Esophagus muscularis mucosa (tissue), 4 donors: Measurements from ENCODE around the gene BRAP. TPM values are rescaled to one million over a fixed set of nuclear protein-coding genes. Genes with fewer than 3 reads are reported as not detected.
"Not testable (repeated sequence)": the region's sequence is repeated elsewhere in the genome, so short reads cannot be mapped to it uniquely, and the experiment has no call there.

ENCODE experiments used
- DNase-seq: peaks from one replicate; pipeline ENCODE4 v3.0.0-alpha.2; 2017; ENCODE audit errors: extremely low spot score
- H3K27ac ChIP-seq, 4 donors: fragments of 200-600 bp; sonication (generic); replicated peaks in 1 of 4; 1 replicate in 3 of 4; 2 replicates in 1 of 4; pipeline ENCODE4 v1.5.1; 2016 to 2019; ENCODE audit warnings: mild to moderate bottlenecking in 1 of 4
- H3K27me3 ChIP-seq, 4 donors: fragments of 200-600 bp; sonication (generic); one replicate each; pipeline versions ENCODE4 v1.5.1 to v1.6.0; 2016 to 2019
- H3K36me3 ChIP-seq, 4 donors: fragments of 200-600 bp; sonication (generic); one replicate each; pipeline ENCODE4 v1.5.1; 2016 to 2019
- H3K4me1 ChIP-seq, 4 donors: fragments of 200-600 bp; sonication (generic); one replicate each; pipeline ENCODE4 v1.5.1; 2016 to 2019
- H3K4me3 ChIP-seq, 4 donors: fragments of 200-600 bp; sonication (generic); 1 replicate in 2 of 4; 2 replicates in 2 of 4; pipeline ENCODE4 v1.5.1; 2016 to 2019; ENCODE audit warnings: mild to moderate bottlenecking in 4 of 4, moderate library complexity in 1 of 4
- H3K9me3 ChIP-seq, 4 donors: fragments of 200-600 bp; sonication (generic); 1 replicate in 3 of 4; 2 replicates in 1 of 4; pipeline ENCODE4 v1.5.1; 2016 to 2019
- CTCF ChIP-seq, 3 experiments: fragments of 200-600 bp in 2 of 3; fragments of 450-650 bp in 1 of 3; sonication (generic) in 2 of 3; IDR thresholded peaks; one replicate each; pipeline ENCODE4 v1.5.1; 2017 to 2019; ENCODE audit warnings: antibody characterized with exemption in 3 of 3, mild to moderate bottlenecking in 2 of 3, moderate library complexity in 1 of 3
- POLR2AphosphoS5 ChIP-seq, 2 donors: sonication (generic); formaldehyde crosslinking; IDR thresholded peaks; one replicate each; pipeline ENCODE4 v1.6.1; 2017; ENCODE audit warnings: antibody characterized with exemption in 2 of 2
- WGBS: methylation state at CpG from one replicate; pipeline ENCODE4 v1.1.5; 2018; 5-methylcytosine and 5-hydroxymethylcytosine counted together
- intact Hi-C: fragments of 100-400 bp; cut with DNase I; formaldehyde crosslinking; loops from one replicate; pipeline ENCODE4 v1.15.1; 2023
- total RNA-seq, 4 donors: library from RNA; depleted of rRNA; stranded (reverse); fragments of >200 nt; gene quantifications; one replicate each; pipeline versions ENCODE4 v1.1.0 to v1.2.1, GENCODE V29; 2016

The BRAP gene
- total RNA-seq, 4 donors from 2014 or later = 17.4 to 23.8 (median 20.7) TPM

DNA sequence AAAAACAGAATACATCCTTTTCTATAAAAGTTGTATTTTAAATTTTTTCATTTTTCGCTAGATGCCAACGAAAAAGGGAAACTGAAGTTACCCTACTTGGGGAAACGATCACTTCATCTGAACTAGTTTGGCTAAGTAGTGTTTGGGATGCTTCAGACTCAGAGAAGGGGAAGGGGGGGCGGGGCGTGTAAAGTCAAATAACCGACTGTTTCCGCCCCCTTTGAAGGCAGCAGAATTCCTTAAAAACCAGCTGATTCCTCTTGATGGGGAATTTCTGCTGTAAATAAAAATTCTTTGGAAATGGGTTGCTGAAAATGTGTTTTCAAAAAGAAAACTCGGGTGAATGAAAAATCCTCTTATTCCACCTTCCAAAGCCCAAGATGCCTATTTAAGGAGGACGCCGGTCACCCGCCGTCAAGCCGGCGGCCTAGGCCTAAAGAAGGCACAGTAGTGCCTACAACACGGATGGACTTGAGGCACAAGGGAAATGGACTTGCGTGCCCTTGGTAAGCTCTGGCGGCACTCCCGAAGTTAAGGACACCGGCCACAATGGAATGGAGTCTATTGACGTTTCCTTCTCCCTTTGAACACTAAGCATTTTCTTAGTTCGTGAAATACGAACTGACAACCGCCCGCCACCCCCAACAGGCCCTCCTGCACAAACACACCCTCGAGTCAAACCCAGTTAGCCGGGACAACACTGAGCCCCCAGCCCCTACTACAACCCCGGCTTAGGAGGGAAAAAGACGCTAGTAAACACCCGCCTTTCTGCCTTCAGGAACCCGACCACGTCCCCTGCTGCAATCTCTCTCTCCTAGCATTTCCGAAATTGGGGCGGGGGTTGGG, 88.5 kb downstream of the BRAP start:
- WGBS = 2% methylated on average over 29 of the region's 33 CpGs
- intact Hi-C loops = loop anchor here (5.0 kb wide), 1 partner anchor 40 kb away; no protein-coding TSS in a partner anchor
- Histone ChIP-seq H3K27ac (peak overlapping the region; percentile 96 to 98 (median 97)), H3K27me3 (no peaks in the 10 kb centered on the region), H3K9me3 (no peaks in the 10 kb centered on the region), H3K36me3 (no peaks in the 10 kb centered on the region), H3K4me1 (peaks cover 47 to 61% (median 60%) of the 10 kb centered on the region in 4 donors), H3K4me3 (peak overlapping the region; percentile 91 to 99 (median 97))
- TF ChIP-seq POLR2AphosphoS5 (IDR thresholded peaks at IDR 0.05) = peak; percentile 46 to 67
- TF ChIP-seq CTCF (IDR thresholded peaks at IDR 0.05) = no peak
- no peak for DNase-seq

GRCh38 chr12:111595341-111595835, 90.4 kb downstream of the BRAP start:
- peak overlapping the region in 2 of 4 donors; percentile 2 to 11 for H3K4me3 ChIP-seq
- H3K36me3 ChIP-seq, H3K27me3 ChIP-seq, H3K9me3 ChIP-seq, DNase-seq: not testable (repeated sequence)
- intact Hi-C loops = loop anchor here (5.0 kb wide), 1 partner anchor 38 kb away; no protein-coding TSS in a partner anchor
- peaks cover 45 to 75% (median 74%) of the 10 kb centered on the region in 4 donors for H3K4me1 ChIP-seq
- WGBS = 73% methylated on average over 15 of the region's 15 CpGs
- peak overlapping the region; percentile 52 to 98 (median 96) for H3K27ac ChIP-seq

Other genes with a start within 250 kb of the BRAP start
- gene ATXN2, start 86.6 kb downstream of the BRAP start, total RNA-seq = 10 to 100 TPM; 32.0 to 57.3 (median 52.0) TPM
- gene ACAD10, start 97 bp upstream of the BRAP start, total RNA-seq = 10 to 100 TPM in 3 of 4 donors, 1 to 10 TPM in 1; 8.8 to 21.6 (median 16.8) TPM
- 100 to 1,000 TPM; 148 to 278 (median 209) TPM for gene ALDH2, start 81.0 kb upstream of the BRAP start, total RNA-seq
- gene MAPKAPK5, start 156.3 kb upstream of the BRAP start, total RNA-seq = 10 to 100 TPM; 30.3 to 43.7 (median 34.1) TPM